Activated T-cell treated with anti-CD3 and anti-CD28 coated beads, Interleukin-2, amount 50 U/mL, for 72 hours (primary cell): ENCODE measurements around the gene KITLG. TPM values are rescaled to one million over a fixed set of nuclear protein-coding genes. Genes with fewer than 3 reads are reported as not detected.
A peak's percentile ranks its signal among the peaks of the same experiment; 100 is the strongest.

Experiments
- ATAC-seq, 2 donors: fragments of 150-1000 bp; cut with Tn5 transposase; replicated peaks in 1 of 2; 2 replicates each; pipeline ENCODE4 v1.10.0; 2021; ENCODE audit warnings: moderate library complexity in 2 of 2, mild to moderate bottlenecking in 1 of 2
- DNase-seq, 2 donors: peaks; one replicate each; pipeline ENCODE4 v3.0.0; 2021 to 2022; ENCODE audit warnings: mixed read lengths in 1 of 2
- H3K27ac Mint-ChIP-seq: one replicate; pipeline ENCODE4 v1.8.0; 2022; ENCODE audit warnings: mild to moderate bottlenecking, moderate library complexity, mixed read lengths
- H3K27me3 Mint-ChIP-seq: one replicate; pipeline ENCODE4 v1.8.0; 2022; ENCODE audit warnings: low read depth, mixed read lengths
- H3K36me3 Mint-ChIP-seq, 2 donors: one replicate each; pipeline ENCODE4 v1.8.0; 2022; ENCODE audit warnings: mixed read lengths in 2 of 2, mild to moderate bottlenecking in 1 of 2; ENCODE audit not compliant: insufficient read depth in 2 of 2
- H3K4me1 Mint-ChIP-seq: one replicate; pipeline ENCODE4 v1.8.0; 2022; ENCODE audit warnings: low read depth, mixed read lengths
- H3K4me3 Mint-ChIP-seq, 2 donors: one replicate each; pipeline ENCODE4 v1.8.0; 2022; ENCODE audit warnings: mild to moderate bottlenecking in 2 of 2, mixed read lengths in 2 of 2, moderate library complexity in 2 of 2
- H3K9me3 Mint-ChIP-seq, 2 donors: one replicate each; pipeline ENCODE4 v1.8.0; 2022; ENCODE audit warnings: mixed read lengths in 2 of 2
- total RNA-seq, 2 donors: library from RNA; stranded (reverse); gene quantifications; one replicate each; pipeline ENCODE4 v1.2.3, GENCODE V29; 2022

The KITLG gene
- total RNA-seq, 2 donors from 2014 or later: 0.05 to 0.16 TPM

DNA sequence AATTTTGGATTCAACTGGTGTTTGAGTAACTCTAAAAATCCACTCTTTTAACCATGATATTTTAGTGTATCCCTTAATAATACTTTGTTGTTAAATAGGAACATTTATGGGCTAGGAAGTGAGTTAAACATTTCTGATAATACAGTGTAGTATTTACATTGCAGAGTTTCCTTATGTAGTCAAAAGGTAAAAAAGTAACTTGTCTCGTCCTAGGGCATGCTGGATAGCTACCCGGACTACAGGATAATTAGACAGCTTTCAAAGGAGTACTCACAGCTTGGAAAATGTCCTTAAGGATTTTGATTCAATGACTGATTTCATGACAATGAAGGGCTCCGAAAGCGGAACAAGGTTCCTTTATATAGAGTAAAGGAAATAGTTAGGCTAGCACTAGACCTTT is 14.5 kb upstream of the KITLG start:
- Mint-ChIP-seq H3K9me3 (peaks cover 0 to 4% of the 10 kb centered on the region in 2 donors), H3K36me3 (no peaks in the 10 kb centered on the region), H3K4me3 (no peak overlapping the region), H3K4me1 (no peaks in the 10 kb centered on the region), H3K27me3 (no peaks in the 10 kb centered on the region), H3K27ac (no peak overlapping the region)
- DNase-seq (no peak), ATAC-seq (no peak)

DNA sequence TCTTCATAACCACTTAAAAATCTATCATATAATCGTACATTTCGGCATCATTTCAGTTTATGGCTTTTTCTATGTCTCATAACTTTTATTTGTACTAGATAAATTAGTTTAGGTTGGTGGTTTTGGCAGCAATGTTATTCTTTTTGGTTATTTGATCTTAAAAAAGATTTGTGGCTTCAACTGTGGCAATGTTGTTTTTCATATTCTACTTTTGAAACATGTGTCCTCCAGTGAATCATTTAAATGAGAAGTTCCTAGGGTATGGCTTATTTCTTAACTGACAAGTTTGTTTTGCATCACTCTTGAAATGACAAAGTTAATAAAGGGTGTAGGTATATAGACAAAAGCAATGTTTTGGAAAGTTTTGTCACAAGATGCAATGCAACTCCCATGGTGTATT is 11.1 kb upstream of the KITLG start:
- Mint-ChIP-seq H3K4me3 (no peak overlapping the region), H3K36me3 (peaks cover 3 to 4% of the 10 kb centered on the region in 2 donors), H3K27ac (no peak overlapping the region), H3K4me1 (no peaks in the 10 kb centered on the region), H3K9me3 (peaks cover 0 to 13% of the 10 kb centered on the region in 2 donors), H3K27me3 (no peaks in the 10 kb centered on the region)
- DNase-seq: no peak
- no peak for ATAC-seq

DNA sequence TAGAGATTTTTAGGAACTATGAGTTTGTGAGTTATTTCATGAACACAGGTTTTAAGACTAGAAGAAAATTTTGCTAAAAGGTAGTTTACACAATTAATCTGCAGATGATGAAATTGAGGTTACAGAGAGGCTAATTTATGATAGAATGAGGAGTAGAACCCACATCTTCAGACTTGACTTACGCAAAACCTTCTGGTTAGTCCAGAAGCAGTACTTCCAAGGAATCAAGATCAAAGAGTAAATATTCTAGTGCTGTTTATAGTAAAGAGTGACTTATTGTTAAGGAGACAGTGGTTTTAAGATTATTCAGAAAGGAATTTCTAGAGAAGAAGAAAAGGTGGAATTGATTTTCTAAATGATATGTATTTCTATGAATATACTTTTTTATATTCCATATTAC is 10.6 kb upstream of the KITLG start:
- H3K36me3 Mint-ChIP-seq: peaks cover 3 to 4% of the 10 kb centered on the region in 2 donors
- H3K4me1 Mint-ChIP-seq: no peaks in the 10 kb centered on the region
- H3K4me3 Mint-ChIP-seq: no peak overlapping the region
- ATAC-seq (no peak), DNase-seq (no peak)
- H3K27me3 Mint-ChIP-seq: no peaks in the 10 kb centered on the region
- H3K9me3 Mint-ChIP-seq: peaks cover 2 to 13% of the 10 kb centered on the region in 2 donors
- H3K27ac Mint-ChIP-seq: no peak overlapping the region

DNA sequence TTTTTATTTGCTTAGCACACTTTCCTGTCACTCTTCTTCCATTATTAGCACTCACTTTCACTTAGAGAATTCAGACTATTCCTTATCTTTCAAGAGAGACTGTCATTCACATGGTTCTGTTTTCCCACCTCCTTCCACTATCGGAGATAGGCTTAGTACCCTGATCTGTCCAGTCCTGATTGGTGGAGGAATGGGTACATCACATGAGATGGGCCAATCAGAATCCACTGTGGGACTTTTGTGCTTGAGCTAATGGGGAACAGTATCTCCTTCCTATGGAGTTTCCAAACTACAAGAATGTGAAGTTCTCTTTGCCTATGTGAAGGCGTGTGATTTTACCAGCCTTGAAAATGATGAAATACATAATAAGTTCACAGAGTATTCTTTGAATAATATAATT is 4.8 kb upstream of the KITLG start:
- DNase-seq: no peak
- Mint-ChIP-seq H3K36me3 (peaks cover 3 to 4% of the 10 kb centered on the region in 2 donors), H3K4me3 (no peak overlapping the region), H3K4me1 (peaks cover 2% of the 10 kb centered on the region), H3K27me3 (peaks cover 33% of the 10 kb centered on the region), H3K27ac (no peak overlapping the region), H3K9me3 (peaks cover 3 to 13% of the 10 kb centered on the region in 2 donors)
- no peak for ATAC-seq

DNA sequence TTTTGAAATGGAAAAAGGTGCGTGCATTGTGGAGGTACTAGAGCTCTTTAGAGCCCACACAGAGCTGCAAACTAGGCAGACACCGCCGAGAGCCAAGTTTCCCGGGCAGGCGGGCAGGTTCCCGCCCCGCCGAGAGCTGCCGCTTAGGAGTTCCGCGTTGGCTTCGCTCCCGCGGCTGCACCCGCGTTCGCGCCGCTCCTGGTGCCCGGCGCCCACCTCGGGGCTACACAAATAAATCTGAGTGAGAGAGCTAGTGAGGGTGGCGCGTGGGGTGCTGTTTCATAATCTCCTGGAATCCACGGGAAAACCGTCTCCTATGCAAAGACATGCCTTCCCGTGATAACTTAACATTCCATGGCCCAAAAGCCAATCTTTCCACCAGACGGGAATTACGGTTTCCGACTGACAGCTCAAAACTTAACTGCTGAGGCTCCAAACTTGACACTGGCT is 645 bp downstream of the KITLG start:
- no peak overlapping the region for H3K27ac Mint-ChIP-seq
- H3K27me3 Mint-ChIP-seq: peaks cover 63% of the 10 kb centered on the region
- no peaks in the 10 kb centered on the region for H3K9me3 Mint-ChIP-seq
- H3K4me3 Mint-ChIP-seq: peak overlapping the region; percentile 87 to 94
- H3K4me1 Mint-ChIP-seq: peaks cover 9% of the 10 kb centered on the region
- no peaks in the 10 kb centered on the region for H3K36me3 Mint-ChIP-seq
- no peak for DNase-seq
- no peak for ATAC-seq

DNA sequence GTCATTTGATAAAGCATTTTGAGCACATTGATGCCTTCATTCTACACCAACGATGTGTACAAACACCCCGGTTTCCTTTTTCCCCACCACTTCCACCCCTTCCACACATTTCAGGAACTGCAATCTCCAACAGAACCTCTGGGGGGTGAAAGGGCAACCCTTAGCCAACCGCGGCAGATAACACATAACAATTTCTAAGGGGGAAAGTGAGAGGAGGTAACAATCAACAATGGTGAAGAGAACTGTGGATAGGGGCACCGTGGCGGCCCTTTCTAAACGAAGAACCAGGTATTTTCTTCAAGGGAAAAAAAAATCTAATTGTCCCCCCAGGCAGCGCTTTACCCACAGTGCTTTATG is 1.1 kb downstream of the KITLG start:
- H3K4me1 Mint-ChIP-seq: peaks cover 9% of the 10 kb centered on the region
- H3K27ac Mint-ChIP-seq: no peak overlapping the region
- DNase-seq (no peak), ATAC-seq (no peak)
- H3K36me3 Mint-ChIP-seq: no peaks in the 10 kb centered on the region
- H3K27me3 Mint-ChIP-seq: peaks cover 59% of the 10 kb centered on the region
- H3K9me3 Mint-ChIP-seq: no peaks in the 10 kb centered on the region
- H3K4me3 Mint-ChIP-seq: peak overlapping the region; percentile 87 to 94

DNA sequence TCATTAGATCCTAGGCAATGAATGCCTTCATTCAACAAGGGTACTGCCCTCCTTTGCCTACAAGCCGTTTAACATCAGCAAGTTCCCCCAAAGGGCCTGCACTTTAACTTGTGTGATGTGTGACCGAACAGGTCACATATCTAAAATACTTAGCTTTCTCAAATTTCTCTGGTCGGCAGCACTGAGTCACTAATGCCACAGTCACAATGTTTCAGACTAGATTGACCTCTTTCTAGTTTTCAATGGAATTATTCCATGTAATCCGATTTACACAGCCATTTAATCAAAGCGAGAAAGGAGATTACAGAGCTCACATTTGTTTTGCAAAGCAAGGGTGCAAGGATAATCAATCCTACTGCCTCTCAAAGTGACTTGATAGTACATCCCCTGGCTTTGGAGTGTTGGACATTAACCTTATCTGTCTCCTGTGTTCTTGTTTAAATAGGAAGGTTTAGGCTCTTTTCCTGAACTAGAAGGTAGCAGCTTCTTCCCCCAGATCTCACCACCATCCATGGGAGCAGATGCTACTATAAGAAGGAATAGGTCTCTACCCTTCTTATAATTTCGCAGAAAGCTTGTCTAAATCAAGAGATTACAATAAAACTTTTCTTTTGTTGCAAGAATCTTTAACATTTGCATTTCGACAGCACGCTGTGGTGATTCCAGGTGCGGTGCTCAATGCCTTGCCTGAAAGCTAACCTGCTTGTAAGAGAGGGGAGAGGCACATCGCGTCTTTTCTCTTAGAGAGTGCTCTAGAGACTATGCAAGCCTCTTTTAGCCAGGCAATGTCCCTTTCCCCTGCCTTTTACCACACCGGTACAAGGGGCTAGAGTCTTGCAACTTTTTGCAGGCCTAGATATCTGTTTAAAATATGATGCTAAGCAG is 1.8 kb downstream of the KITLG start:
- no peak for DNase-seq
- H3K9me3 Mint-ChIP-seq: no peaks in the 10 kb centered on the region
- peaks cover 9% of the 10 kb centered on the region for H3K4me1 Mint-ChIP-seq
- no peak overlapping the region for H3K27ac Mint-ChIP-seq
- H3K4me3 Mint-ChIP-seq: peak overlapping the region in 1 of 2 donors; percentile 94
- peaks cover 53% of the 10 kb centered on the region for H3K27me3 Mint-ChIP-seq
- no peaks in the 10 kb centered on the region for H3K36me3 Mint-ChIP-seq
- no peak for ATAC-seq

- H3K4me1 Mint-ChIP-seq: peaks cover 9% of the 10 kb centered on the region
- H3K9me3 Mint-ChIP-seq: no peaks in the 10 kb centered on the region
- no peaks in the 10 kb centered on the region for H3K36me3 Mint-ChIP-seq
- ATAC-seq (no peak), DNase-seq (no peak)
- H3K4me3 Mint-ChIP-seq: no peak overlapping the region
- H3K27ac Mint-ChIP-seq: no peak overlapping the region
- peaks cover 43% of the 10 kb centered on the region for H3K27me3 Mint-ChIP-seq
These were observed 2.7 kb downstream of the KITLG start for GRCh38 chr12:88577537-88577936.

GRCh38 chr12:88576866-88577265 is 3.4 kb downstream of the KITLG start:
- H3K9me3 Mint-ChIP-seq: no peaks in the 10 kb centered on the region
- H3K4me3 Mint-ChIP-seq: no peak overlapping the region

DNA sequence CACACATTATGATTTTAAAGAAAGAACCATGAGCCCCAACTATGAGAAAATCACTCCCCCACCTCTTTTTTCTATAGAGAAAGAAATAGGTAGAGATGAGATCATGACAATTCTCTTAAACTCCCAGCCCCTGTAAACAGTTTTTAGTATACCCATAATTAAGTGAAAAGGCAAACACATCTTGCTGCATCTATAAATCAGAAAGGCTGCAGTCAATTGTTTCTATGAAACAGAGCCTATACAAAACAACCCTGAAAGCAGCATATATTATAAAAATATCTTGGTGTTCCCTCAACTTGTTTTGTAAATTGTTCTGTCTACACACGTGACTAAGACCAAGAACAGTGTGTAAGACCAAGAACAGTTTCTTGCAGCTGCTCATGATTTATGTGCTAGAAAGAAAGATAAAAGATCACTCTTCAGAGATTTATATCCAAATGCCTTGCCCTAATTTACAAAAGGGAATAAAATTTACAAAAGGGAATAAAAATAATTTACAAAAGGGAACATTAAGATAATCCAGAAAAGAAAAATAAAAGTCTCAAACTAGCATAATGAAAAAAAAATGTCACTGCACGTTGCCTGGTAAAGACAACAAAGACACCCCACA is 4.8 kb downstream of the KITLG start:
- no peaks in the 10 kb centered on the region for H3K36me3 Mint-ChIP-seq
- no peak for DNase-seq
- H3K27ac Mint-ChIP-seq: no peak overlapping the region
- H3K4me3 Mint-ChIP-seq: no peak overlapping the region
- no peaks in the 10 kb centered on the region for H3K9me3 Mint-ChIP-seq
- ATAC-seq: no peak
- H3K4me1 Mint-ChIP-seq: peaks cover 9% of the 10 kb centered on the region
- peaks cover 34% of the 10 kb centered on the region for H3K27me3 Mint-ChIP-seq

More at GRCh38 chr12:88576866-88577265, 3.4 kb downstream of the KITLG start:
- no peak for ATAC-seq
- Mint-ChIP-seq H3K36me3 (no peaks in the 10 kb centered on the region), H3K4me1 (peaks cover 9% of the 10 kb centered on the region), H3K27ac (no peak overlapping the region), H3K27me3 (peaks cover 42% of the 10 kb centered on the region)
- DNase-seq: no peak

DNA sequence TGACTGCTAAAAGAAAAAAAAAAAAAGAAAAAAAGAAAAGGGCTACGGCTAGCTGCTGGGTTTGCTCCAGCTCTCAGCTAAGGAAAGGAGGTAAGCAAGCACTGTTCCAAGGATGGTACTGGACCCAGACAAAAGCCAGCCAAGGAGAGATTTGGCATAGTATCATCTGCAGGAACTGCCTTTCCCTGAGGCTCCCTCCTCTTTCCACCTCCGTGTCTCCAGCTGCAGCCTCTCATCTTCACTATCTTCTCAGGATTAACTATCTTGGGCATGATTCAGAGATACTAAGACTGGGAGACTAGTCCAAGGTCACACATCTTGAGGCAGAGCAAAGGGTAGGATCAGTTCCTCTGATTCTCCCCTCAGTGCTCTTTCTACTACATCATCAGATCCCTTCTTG is 6.0 kb downstream of the KITLG start:
- DNase-seq: no peak
- Mint-ChIP-seq H3K9me3 (no peaks in the 10 kb centered on the region), H3K27ac (no peak overlapping the region), H3K4me1 (no peaks in the 10 kb centered on the region), H3K36me3 (no peaks in the 10 kb centered on the region), H3K27me3 (peaks cover 22% of the 10 kb centered on the region), H3K4me3 (no peak overlapping the region)
- no peak for ATAC-seq

DNA sequence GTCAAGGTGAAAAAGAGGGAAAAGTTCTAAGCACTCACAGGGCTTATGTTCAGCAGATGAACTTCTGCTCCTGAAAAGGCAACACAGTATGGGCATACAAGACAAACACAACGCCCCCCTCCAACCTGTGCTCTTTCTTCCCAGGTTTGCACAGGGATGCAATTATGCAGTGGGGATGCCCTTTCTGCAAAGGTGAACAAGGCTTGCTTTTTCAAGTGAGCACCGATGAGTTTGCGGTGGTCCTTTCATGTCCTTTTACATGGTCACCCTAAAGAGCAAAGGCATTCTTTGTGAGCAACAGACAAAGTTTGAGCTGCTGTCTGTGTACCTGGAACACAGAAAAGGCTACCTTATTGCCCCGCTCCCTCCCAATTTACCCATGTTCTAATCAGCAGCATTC is 6.7 kb downstream of the KITLG start:
- no peak for ATAC-seq
- no peaks in the 10 kb centered on the region for H3K9me3 Mint-ChIP-seq
- H3K27ac Mint-ChIP-seq: no peak overlapping the region
- H3K4me3 Mint-ChIP-seq: no peak overlapping the region
- no peaks in the 10 kb centered on the region for H3K36me3 Mint-ChIP-seq
- DNase-seq: no peak
- H3K27me3 Mint-ChIP-seq: peaks cover 15% of the 10 kb centered on the region
- H3K4me1 Mint-ChIP-seq: no peaks in the 10 kb centered on the region

- Mint-ChIP-seq H3K27ac (no peak overlapping the region), H3K4me3 (no peak overlapping the region), H3K4me1 (no peaks in the 10 kb centered on the region), H3K9me3 (no peaks in the 10 kb centered on the region), H3K27me3 (peaks cover 9% of the 10 kb centered on the region), H3K36me3 (no peaks in the 10 kb centered on the region)
- ATAC-seq (no peak), DNase-seq (no peak)
These were observed 7.3 kb downstream of the KITLG start for GRCh38 chr12:88572781-88573549.
